GM19397 (cell line): ENCODE measurements around the gene NAA11.

ENCODE experiments used
- ATAC-seq: cut with Tn5 transposase; IDR thresholded peaks from one replicate; pipeline ENCODE4 v1.9.1; 2021; ENCODE audit warnings: mild to moderate bottlenecking, moderate library complexity; ENCODE audit not compliant: unreplicated experiment

Gene NAA11

GRCh38 chr4:79325864-79326328 lies at the start of gene NAA11:
Gene NAA11 (minus strand): TSS chr4:79326061. CDS start chr4:79325877, 184 bp downstream.
- ATAC-seq, result no peak

- ATAC-seq, result no peak
Measured at GRCh38 chr4:79370026-79370425, 44.2 kb upstream of the NAA11 start.

- no peak for ATAC-seq
Measured at GRCh38 chr4:79367096-79367495, 41.2 kb upstream of the NAA11 start.

- no peak for ATAC-seq
Measured at GRCh38 chr4:79366422-79366821, 40.6 kb upstream of the NAA11 start.

- no peak for ATAC-seq
Measured at GRCh38 chr4:79364061-79364460, 38.2 kb upstream of the NAA11 start.

GRCh38 chr4:79362626-79363025 lies 36.8 kb upstream of the NAA11 start:
- ATAC-seq, result no peak

GRCh38 chr4:79360006-79360405 lies 34.1 kb upstream of the NAA11 start:
- no peak for ATAC-seq

GRCh38 chr4:79358438-79358837 lies 32.6 kb upstream of the NAA11 start:
- no peak for ATAC-seq

GRCh38 chr4:79357365-79357764 lies 31.5 kb upstream of the NAA11 start:
- ATAC-seq, result no peak

GRCh38 chr4:79353075-79353474 lies 27.2 kb upstream of the NAA11 start:
- no peak for ATAC-seq

- no peak for ATAC-seq
Measured at GRCh38 chr4:79348405-79348804, 22.5 kb upstream of the NAA11 start.

- ATAC-seq, result no peak
Measured at GRCh38 chr4:79341893-79342653, 16.2 kb upstream of the NAA11 start.

GRCh38 chr4:79340568-79340967 lies 14.7 kb upstream of the NAA11 start:
- no peak for ATAC-seq

- no peak for ATAC-seq
Measured at GRCh38 chr4:79338148-79338547, 12.3 kb upstream of the NAA11 start.

- ATAC-seq, result no peak
Measured at GRCh38 chr4:79334783-79335182, 8.9 kb upstream of the NAA11 start.

GRCh38 chr4:79334341-79334740 lies 8.5 kb upstream of the NAA11 start:
- ATAC-seq, result no peak

GRCh38 chr4:79331126-79331876 lies 5.4 kb upstream of the NAA11 start:
- no peak for ATAC-seq

- no peak for ATAC-seq
Measured at GRCh38 chr4:79330720-79331119, 4.9 kb upstream of the NAA11 start.

GRCh38 chr4:79325436-79325835 lies 425 bp downstream of the NAA11 start:
- no peak for ATAC-seq

- ATAC-seq, result no peak
Measured at GRCh38 chr4:79319975-79320374, 5.9 kb downstream of the NAA11 start.

- ATAC-seq, result no peak
Measured at GRCh38 chr4:79317711-79318110, 8.2 kb downstream of the NAA11 start.

GRCh38 chr4:79315891-79316290 lies 10.0 kb downstream of the NAA11 start:
- no peak for ATAC-seq
